Stomach smooth muscle (tissue), 2 donors: ENCODE measurements around the gene AZU1.
"Not testable (repeated sequence)": the region's sequence is repeated elsewhere in the genome, so short reads cannot be mapped to it uniquely, and the experiment has no call there.

ENCODE experiments used
- H3K27ac ChIP-seq: one replicate; pipeline ENCODE4 v1.7.0; 2013; ENCODE audit warnings: mild to moderate bottlenecking, low read length, inconsistent platforms
- H3K27me3 ChIP-seq, 2 donors: one replicate each; pipeline ENCODE4 v1.7.0; 2013; ENCODE audit warnings: low read length in 2 of 2; ENCODE audit not compliant: insufficient read depth in 2 of 2, control insufficient read depth in 1 of 2
- H3K36me3 ChIP-seq, 2 donors: one replicate each; pipeline ENCODE4 v1.7.0; 2013; ENCODE audit warnings: low read length in 2 of 2; ENCODE audit not compliant: control insufficient read depth in 2 of 2, insufficient read depth in 2 of 2
- H3K4me1 ChIP-seq: one replicate; pipeline ENCODE4 v1.7.0; 2013; ENCODE audit warnings: low read length; ENCODE audit not compliant: control insufficient read depth, insufficient read depth
- H3K4me3 ChIP-seq, 2 donors: one replicate each; pipeline ENCODE4 v1.7.0; 2013; ENCODE audit warnings: low read length in 2 of 2
- H3K9ac ChIP-seq, 2 donors: one replicate each; pipeline ENCODE4 v1.7.0; 2013; ENCODE audit warnings: low read length in 2 of 2, mild to moderate bottlenecking in 1 of 2
- H3K9me3 ChIP-seq, 2 donors: one replicate each; pipeline ENCODE4 v1.7.0; 2013; ENCODE audit warnings: low read length in 2 of 2; ENCODE audit not compliant: control insufficient read depth in 2 of 2
- donor health status: healthy.
- donor health status: Pancreatic carcinoma.

AZU1 gene

DNA sequence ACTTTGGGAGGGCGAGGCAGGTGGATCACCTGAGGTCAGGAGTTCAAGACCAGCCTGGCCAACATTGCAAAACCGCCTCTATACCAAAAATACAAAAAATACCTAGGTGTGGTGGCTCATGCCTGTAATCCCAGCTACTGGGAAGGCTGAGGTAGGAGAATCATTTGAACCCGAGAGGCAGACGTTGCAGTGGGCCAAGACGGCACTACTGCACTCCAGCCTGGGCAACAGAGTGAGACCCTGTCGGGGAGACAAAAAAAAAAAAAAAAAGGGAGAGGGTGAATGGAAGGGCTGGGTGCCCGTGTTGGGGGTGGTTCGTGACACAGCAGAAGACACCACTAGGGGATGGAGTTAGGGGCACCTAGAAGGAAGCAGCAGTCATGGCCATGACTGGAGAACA, 42.7 kb downstream of the AZU1 start:
- Histone ChIP-seq H3K27me3 (no peaks in the 10 kb centered on the region), H3K4me3 (no peak overlapping the region), H3K36me3 (peaks cover 3 to 16% of the 10 kb centered on the region in 2 donors), H3K9me3 (no peaks in the 10 kb centered on the region), H3K4me1 (peaks cover 31% of the 10 kb centered on the region), H3K27ac (peak overlapping the region; percentile 74), H3K9ac (no peak overlapping the region)

DNA sequence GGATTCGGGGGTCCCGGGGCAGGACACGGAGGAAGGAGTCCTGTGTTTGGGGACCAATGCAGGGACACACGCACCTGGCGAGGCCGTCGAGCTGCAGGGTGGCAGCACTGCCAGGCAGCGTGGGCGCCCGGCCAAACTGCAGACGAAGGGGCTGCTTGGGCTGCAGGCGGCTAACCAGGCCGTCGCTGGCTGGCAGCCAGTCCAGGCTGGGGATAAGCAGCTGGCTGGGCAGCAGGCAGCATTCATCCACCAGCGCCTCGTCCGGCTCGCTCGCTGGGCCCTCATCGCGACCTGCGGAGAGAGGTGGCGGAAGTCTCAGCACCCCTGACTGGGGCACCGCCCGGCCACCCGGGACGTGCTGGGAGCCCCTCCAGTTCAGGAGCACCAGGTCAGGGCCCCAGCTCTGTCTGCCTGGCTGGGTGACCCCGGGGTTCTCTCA, 43.3 kb downstream of the AZU1 start:
- Histone ChIP-seq H3K36me3 (peaks cover 3 to 16% of the 10 kb centered on the region in 2 donors), H3K4me1 (peaks cover 31% of the 10 kb centered on the region), H3K27ac (peak overlapping the region; percentile 74), H3K9me3 (no peaks in the 10 kb centered on the region), H3K4me3 (no peak overlapping the region), H3K27me3 (no peaks in the 10 kb centered on the region), H3K9ac (no peak overlapping the region)

DNA sequence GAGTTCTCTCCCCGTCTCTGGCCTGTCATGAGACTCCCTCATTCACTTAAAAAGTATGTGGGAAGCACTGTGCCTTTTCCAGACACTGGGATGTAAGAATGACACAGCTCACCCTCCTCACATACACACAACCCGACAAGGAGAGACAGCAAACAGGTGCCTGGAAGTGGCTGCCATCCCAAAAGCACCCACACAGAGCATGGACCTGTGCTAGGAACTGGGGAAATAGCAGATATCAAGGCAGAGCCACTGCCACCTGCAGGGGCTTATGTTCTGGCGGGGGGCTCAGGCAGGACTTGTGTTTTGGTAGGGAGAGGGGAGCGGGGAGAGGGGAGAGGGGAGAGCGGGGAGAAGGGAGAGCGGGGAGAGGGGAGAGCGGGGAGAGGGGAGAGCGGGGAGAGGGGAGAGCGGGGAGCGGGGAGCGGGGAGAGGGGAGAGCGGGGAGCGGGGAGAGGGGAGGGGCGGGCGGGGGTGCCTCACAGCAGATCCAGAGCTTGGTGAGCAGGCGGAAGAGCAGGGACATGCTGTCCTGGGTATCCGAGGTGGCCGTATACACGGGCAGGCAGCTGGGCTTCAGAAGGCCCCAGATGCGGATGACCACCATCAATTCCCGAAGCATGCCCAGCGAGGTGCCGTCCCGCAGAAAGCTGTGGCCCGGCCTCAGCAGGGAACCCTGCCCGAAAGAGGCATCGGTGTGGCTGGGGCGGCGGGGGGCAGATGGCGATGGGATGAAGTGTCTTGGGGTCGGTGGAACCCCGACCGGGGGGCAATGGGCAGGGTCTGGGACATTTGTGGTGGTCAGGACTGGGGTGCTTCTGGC, 44.0 kb downstream of the AZU1 start:
- Histone ChIP-seq H3K27ac (peak overlapping the region; percentile 75), H3K36me3 (peaks cover 6 to 21% of the 10 kb centered on the region in 2 donors), H3K27me3 (no peaks in the 10 kb centered on the region), H3K9ac (no peak overlapping the region), H3K4me1 (peaks cover 31% of the 10 kb centered on the region), H3K4me3 (no peak overlapping the region), H3K9me3 (no peaks in the 10 kb centered on the region)

DNA sequence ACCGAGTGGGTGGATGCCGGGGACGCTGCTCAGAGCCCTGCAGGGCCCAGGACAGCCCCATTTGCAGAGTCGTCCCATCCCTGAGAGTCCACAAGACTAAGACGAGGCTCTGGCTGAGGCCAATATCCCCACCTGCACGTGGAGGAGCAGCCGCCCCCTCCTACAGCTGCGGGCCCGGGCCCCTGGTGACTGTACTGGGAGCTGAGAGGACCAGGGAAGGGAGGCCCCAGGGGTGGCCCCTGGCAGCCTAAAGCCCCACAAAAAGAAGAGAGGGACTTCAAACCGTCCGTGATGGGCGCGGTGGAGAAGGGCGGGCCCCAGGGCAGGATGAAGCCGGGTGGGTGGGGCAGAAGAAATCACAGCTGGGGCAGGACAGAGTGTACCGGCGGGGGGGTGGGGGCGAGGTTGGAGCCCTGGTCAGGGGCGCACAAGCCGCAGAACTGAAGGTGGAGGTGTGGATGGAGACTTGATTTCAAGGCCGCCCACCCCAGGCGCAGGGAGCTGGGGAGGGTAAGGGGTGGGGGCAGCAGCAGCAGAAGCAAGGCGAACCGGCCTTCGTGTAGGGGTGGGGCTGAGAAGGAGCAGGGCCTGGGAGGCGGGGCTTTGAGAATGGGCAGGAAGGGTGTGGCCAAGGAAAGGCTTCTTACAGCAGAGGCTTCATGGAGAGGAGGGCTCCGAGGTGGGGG, 44.8 kb downstream of the AZU1 start:
- Histone ChIP-seq H3K27me3 (no peaks in the 10 kb centered on the region), H3K27ac (peak overlapping the region; percentile 75), H3K9ac (no peak overlapping the region), H3K36me3 (peaks cover 9 to 20% of the 10 kb centered on the region in 2 donors), H3K4me1 (peaks cover 31% of the 10 kb centered on the region), H3K9me3 (no peaks in the 10 kb centered on the region), H3K4me3 (no peak overlapping the region)

DNA sequence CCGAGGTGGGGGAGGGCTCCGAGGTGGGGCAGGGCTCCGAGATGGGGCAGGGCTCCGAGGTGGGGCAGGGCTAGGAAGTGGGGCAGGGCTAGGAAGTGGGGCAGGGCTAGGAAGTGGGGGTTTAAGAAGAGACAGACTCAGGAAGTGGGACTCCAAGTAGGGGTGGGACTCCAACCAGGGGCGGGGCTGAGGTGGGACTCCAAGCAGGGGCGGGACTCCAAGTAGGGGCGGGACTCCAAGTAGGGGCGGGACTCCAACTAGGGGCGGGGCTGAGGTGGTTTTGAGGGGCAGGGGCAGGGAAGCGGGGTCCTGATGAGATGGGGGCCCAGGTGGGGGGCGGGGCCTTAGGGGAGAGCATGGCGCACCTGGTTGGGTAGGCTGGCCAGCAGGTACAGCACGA, 45.4 kb downstream of the AZU1 start:
- H3K36me3 ChIP-seq = peaks cover 6 to 16% of the 10 kb centered on the region in 2 donors
- no peaks in the 10 kb centered on the region for H3K9me3 ChIP-seq
- H3K27ac ChIP-seq = no peak overlapping the region
- H3K27me3 ChIP-seq = no peaks in the 10 kb centered on the region
- no peak overlapping the region for H3K9ac ChIP-seq
- H3K4me3 ChIP-seq = no peak overlapping the region
- H3K4me1 ChIP-seq = peaks cover 27% of the 10 kb centered on the region

DNA sequence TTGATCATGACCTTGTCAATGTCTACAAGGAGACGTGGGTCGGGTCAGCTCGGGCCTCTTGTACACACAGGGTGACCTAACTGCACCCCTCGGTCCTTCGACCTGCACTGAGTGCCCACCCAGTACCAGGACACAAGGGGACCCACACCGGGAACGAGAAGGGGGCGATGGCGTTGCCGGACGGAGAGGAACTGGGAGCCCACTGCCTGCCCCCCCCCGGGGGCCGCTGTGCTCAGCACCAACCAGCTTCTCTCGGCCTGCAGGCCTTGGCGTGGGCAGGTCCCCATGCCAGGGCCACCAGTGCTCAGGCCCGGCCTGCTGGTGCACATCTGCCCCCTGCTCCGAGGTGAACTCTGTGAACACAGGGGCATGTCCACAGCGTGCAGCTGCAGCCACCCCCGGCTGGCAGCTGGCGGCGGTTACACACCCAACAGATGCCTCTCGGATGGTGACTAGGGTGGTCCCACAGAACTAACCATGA, 46.0 kb downstream of the AZU1 start:
- peaks cover 6 to 14% of the 10 kb centered on the region in 2 donors for H3K36me3 ChIP-seq
- no peaks in the 10 kb centered on the region for H3K27me3 ChIP-seq
- H3K27ac ChIP-seq = no peak overlapping the region
- no peak overlapping the region for H3K4me3 ChIP-seq
- H3K4me1 ChIP-seq = peaks cover 23% of the 10 kb centered on the region
- no peak overlapping the region for H3K9ac ChIP-seq
- H3K9me3 ChIP-seq = no peaks in the 10 kb centered on the region

DNA sequence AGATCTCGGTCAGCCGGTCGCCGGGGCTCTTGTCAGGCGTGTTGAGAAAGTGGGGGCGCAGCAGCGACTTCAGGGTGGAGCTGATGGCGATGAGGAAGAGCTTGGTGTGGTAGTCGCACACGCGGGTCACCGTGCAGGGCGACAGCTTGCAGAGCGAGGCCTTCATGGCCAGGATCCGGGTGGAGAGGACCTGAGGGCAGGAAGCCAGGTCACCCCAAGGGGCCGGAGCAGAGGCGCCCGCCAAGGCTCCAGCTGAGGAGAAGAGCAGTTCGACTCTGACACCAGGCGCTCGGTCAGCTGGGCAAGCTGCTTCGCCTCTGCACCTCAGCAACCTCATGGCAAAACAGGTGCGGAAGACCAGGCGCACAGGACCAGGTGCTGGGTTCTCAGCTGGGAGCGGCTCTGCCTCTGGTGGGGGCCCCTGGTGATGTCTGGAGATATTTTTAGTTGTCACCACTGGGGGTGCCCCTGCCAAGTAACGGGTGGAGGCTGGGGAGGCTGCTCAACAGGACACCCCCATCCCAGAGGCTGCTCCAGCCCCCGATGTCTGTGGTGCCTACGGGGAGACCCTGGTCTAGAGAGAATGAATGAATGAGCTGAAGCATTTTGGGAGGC, 47.7 kb downstream of the AZU1 start:
- no peaks in the 10 kb centered on the region for H3K27me3 ChIP-seq
- H3K27ac ChIP-seq = no peak overlapping the region
- H3K4me3 ChIP-seq = no peak overlapping the region
- H3K36me3 ChIP-seq = peaks cover 10 to 17% of the 10 kb centered on the region in 2 donors
- H3K4me1 ChIP-seq = peaks cover 14% of the 10 kb centered on the region
- no peaks in the 10 kb centered on the region for H3K9me3 ChIP-seq
- H3K9ac ChIP-seq = no peak overlapping the region

DNA sequence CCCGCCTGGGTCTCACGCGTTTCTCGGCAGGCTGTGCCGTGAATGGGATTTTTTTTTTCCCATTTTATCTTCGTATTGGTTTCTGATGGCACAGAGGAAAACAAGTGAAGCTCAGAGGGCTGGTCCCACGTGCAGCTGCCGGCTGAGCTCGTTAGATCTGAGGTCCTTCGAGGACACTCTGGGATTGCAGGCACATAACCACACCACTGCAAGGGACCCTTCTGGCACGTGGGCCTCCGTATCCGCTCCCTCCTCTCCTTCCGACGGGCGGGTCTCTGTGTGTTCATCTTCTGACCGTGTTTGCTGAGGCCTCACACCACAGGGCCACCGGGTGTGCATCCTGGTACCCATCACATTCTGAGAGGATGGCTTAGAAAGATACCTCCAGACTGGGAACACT, 48.5 kb downstream of the AZU1 start:
- Histone ChIP-seq H3K4me1 (peaks cover 10% of the 10 kb centered on the region), H3K27me3 (no peaks in the 10 kb centered on the region), H3K4me3 (no peak overlapping the region), H3K9ac (no peak overlapping the region), H3K36me3 (peaks cover 14 to 21% of the 10 kb centered on the region in 2 donors), H3K9me3 (no peaks in the 10 kb centered on the region), H3K27ac (no peak overlapping the region)

DNA sequence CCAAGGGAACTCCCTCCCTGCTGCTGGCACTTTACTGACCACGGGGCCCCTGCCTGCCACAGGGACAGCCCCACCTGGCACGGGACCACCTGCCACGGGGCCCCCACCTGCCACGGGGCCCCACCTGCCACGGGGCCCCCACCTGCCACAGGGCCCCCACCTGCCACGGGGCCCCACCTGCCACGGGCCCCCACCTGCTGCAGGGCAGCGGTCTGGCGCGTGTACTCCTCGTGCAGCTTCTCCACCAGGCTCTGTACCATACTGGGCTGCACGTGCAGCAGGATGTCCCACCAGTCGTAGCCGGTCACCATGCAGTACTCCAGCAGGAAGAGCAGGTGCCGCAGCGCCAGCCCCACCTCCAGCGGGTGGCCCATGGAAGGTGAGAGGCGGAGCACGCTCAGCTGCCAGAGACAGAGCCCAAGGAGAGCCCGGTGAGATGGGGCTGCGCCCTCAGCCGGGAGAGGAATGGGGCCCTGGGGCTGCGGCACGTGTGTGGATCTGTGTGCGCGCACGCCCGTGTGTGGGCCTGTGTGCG, 49.2 kb downstream of the AZU1 start:
- H3K9ac ChIP-seq = no peak overlapping the region
- no peak overlapping the region for H3K27ac ChIP-seq
- no peaks in the 10 kb centered on the region for H3K9me3 ChIP-seq
- peaks cover 18 to 28% of the 10 kb centered on the region in 2 donors for H3K36me3 ChIP-seq
- H3K4me3 ChIP-seq = no peak overlapping the region
- H3K4me1 ChIP-seq = peaks cover 6% of the 10 kb centered on the region
- H3K27me3 ChIP-seq = no peaks in the 10 kb centered on the region

DNA sequence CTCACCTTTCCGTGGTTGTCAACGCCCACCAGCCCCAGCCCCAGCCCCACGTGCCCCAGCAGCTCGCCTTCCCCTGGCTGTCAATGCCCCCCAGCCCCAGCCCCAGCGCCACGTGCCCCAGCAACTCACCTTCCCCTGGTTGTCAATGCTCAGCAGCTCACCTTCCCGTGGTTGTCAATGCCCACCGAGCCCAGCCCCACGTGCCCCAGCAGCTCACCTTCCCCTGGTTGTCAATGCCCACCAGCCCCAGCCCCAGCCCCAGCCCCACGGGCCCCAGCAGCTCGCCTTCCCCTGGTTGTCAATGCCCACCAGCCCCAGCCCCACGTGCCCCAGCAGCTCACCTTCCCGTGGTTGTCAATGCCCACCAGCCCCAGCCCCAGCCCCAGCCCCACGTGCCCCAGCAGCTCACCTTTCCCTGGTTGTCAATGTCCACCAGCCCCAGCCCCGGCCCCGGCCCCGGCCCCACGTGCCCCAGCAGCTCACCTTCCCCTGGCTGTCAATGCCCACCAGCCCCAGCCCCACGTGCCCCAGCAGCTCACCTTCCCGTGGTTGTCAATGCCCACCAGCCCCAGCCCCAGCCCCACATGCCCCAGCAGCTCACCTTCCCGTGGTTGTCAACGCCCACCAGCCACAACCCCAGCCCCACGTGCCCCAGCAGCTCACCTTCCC, 50.5 kb downstream of the AZU1 start:
- not testable (repeated sequence) for H3K4me3 ChIP-seq, H3K27ac ChIP-seq, H3K9ac ChIP-seq, H3K9me3 ChIP-seq, H3K27me3 ChIP-seq, H3K4me1 ChIP-seq
- peaks cover 28 to 38% of the 10 kb centered on the region in 2 donors for H3K36me3 ChIP-seq
